ENCODE data around the gene INO80C.

INO80C gene

DNA sequence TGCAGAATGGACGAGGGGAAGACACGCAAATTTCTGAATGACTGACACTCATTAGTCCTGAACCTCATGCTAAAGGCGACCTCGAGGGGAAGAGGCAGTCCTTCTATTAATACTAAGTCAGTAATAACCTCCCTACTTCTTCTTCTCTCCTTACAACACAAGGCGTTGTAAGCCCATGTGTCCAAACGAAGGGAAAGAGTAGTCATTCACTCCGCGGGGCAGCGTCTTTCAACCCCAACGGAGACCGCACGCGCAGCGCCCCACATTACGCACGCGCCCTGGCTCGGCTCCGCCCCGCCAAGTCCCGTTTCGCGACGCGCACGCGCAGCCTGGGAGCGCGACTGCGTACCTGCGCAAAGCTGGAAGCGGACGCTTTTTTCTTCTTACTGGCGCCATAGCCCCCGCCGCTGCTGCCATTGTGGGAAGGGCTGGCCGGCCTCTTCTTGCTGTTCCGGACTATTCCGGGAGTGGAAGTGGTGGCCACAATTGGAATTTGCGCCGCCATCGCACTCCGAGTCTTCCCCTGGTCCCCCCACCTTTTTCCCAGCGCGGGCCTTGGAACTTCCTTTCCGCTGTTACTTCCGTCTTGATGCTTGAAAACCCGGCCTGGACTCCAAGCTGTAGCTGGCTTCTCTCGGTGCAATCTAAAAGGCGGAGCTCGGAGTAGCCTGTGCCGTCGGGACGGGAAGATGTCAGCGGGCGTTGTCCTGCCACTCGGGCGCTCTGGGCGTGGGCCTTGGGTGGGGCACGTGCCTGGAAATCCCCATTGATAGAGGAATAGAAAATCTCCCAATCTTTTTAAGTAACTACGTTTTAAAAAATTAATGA lies at the start of gene INO80C:
TSS of gene INO80C (minus strand) at position 591 of the 828 bp plus-strand sequence. CDS start at position 505, 86 bp downstream.
- peak; percentile 90 to 91 for DNase-seq

DNA sequence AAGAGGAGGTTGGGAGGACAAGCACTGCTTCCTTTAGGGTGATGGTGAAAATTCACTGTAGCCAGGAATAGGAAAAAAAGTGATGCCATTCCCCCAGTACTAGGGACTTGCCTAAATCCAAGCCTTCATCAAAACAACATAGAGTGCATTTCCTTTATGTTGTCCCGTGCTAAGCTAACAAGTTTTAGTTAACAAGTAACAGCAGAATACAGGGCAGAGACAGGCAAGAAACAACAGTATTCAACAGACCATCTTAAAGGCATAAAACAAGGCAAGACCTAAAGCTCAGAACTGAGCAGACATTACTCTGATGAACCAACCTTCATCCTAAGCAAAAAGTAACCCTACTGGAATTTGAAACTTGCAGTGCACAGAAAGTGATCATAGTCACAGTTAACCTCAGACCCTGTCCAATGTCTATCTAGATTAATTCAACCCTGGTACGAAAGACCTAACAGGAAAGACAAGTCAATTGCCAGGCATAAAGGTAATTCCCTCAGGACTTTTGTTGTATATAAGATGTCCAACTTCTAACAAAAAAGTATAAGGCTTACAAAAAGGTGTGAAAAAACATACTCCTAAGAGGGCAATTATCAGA lies 49.3 kb upstream of the INO80C start:
- DNase-seq, result no peak

DNA sequence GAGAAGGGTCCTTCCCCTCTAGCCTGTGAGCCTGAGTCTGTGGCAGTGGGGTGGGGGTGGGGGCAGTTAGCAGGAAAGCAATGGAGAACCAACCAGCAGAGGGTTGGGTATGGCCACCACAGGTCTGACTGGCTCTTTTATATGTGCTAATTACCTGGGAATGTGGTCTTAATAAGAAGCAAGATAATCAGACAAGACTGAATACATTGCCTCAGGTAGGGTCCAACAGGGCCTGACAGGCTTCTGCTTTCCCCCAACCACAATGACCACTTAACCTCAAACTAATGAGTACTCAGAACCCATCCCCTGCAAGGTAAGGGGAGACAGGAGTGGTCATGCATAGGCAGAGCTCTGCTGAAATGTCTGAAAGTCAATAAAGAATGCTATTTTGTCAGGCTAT lies 44.6 kb upstream of the INO80C start:
- no peak for DNase-seq

DNA sequence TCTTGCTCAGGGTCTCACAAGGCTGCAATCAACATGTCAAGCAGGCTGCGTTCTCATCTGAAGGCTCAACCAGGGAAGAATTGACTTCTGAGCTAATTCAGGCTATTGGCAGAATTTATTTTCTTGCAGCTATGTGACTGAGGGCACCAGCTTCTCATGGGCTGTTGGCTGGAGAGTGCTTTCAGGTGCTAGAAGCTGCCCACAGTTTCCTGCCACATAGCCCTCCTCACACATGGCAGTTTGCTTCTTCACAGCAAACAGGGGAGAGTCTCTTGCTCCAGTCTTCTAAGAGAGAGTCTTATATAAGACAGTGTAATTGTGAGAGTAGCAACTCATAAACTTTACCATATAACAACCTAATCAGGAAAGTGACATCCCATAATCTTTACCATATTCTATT lies 37.5 kb upstream of the INO80C start:
- DNase-seq, result no peak

DNA sequence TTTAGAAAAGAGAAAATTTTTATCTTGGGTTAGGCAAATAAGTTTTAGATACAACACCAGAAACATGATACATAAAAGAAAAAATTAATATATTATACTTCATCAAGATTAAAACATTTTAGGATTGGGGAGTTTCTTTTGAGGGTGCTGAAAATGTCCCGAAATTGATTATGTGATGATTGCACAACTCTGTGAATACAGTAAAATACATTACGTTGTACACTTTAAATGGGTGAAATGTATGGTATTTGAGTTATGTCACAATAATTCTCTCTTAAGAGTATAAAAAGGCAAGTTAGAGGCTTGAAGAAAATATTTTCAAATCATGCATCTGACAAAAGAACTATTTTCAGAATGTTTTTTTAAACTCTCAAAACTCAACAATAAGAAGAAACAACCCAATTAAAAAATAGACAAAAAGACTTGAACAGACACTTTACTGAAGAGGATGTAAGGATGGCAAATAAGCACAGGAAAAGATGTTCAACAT lies 36.2 kb upstream of the INO80C start:
- DNase-seq, result no peak

- no peak for DNase-seq
These were observed 31.1 kb upstream of the INO80C start for GRCh38 chr18:35528749-35529274.

DNA sequence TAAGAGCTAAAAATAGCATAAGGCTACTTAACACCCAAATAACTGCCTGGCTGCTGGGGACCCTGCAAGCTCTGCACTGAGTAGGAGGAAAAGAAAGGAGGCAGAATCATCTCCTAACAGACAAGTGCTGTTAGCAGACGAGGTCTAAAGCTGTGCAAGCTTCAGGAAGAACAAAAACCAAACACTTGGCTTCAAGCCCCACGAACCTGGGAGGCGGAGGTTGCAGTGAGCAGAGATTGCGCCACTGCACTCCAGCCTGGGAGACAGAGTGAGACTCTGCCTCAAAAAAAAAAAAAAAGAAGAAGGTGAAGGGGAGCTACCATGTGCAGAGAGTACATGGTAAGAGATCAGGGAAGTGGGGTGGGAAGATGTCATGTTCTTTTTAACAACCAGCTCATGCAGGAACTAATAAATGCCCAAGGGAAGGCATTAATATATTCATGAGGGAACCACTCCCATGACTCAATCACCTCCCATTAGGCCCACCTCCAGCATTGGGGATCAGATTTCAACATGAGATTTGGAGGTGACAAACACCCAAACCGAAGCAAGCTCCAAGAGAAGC lies 28.8 kb upstream of the INO80C start:
- DNase-seq, result no peak

DNA sequence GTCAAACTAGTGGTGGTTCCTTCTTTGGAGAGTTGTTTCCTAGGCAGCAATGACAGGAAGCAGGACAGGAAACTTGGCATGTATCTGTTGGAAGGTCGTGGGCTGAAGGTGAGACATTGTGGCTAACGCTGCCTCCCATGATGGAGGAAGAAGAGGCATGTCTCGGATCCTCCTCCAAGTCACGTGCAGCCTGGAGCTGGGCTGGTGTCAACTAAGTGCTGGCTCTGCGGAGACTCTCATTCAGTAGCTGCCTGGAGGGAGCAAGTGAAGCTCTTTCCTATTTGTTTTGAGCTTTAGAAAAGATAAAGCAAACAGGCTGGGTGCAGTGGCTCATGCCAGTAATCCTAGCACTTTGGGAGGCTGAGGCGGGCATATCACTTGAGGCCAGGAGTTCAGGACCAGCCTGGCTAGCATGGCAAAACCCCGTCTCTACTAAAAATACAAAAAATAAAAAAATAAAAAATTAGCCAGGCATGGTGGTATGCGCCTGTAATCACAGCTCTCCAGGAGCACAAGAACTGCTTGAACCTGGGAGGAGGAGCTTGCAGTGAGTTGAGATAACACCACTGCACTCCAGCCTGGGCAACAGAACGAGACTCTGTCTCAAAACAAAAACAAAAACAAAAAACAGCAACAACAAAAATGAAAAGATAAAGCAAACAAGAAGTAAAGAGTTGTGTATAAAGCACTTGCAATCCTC lies 28.2 kb upstream of the INO80C start:
- DNase-seq, result no peak

DNA sequence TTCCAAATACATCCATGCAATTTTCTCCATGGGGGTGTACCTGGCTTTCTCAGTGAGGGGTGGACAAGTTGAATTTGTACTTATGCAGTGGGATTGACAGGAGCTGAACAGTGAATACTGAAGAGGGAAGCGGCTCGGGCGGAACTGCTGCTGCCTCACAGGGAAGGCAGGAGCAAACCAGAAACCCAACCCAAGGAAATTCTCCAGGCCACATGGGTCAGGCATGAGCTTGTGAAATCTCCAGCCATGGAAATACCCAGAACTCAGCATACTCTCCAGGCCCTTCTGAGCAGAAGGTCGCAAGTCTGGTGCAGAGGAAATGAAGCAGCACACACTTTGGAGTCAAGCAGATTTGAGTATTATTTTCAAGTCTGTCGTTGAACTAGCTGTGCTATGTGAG lies 26.5 kb upstream of the INO80C start:
- no peak for DNase-seq

GRCh38 chr18:35522130-35522959 lies 24.6 kb upstream of the INO80C start:
- DNase-seq, result no peak

GRCh38 chr18:35521133-35521532 lies 23.4 kb upstream of the INO80C start:
- DNase-seq, result no peak

GRCh38 chr18:35519148-35519899 lies 21.6 kb upstream of the INO80C start:
- DNase-seq, result no peak

GRCh38 chr18:35517715-35518114 lies 20.0 kb upstream of the INO80C start:
- DNase-seq, result no peak

GRCh38 chr18:35516789-35517188 lies 19.0 kb upstream of the INO80C start:
- DNase-seq, result no peak

DNA sequence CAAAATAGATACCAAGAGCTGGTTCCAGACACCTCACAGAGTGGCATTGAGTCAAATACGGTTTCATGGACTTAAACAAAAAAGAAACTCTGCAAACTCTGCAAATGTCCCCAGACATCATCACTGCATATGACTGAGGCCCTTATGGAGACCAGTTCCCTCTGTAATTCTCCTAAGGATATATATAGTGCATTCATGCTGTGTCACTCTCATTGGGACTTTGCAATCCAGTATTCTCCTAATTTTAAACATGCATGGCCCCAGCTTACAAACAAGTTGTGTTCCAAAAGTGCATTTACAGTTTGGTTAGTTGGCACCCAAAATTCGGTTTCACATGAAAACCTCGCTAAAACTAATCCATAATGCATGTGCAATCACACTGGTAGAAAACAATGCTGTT lies 18.6 kb upstream of the INO80C start:
- DNase-seq, result no peak

DNA sequence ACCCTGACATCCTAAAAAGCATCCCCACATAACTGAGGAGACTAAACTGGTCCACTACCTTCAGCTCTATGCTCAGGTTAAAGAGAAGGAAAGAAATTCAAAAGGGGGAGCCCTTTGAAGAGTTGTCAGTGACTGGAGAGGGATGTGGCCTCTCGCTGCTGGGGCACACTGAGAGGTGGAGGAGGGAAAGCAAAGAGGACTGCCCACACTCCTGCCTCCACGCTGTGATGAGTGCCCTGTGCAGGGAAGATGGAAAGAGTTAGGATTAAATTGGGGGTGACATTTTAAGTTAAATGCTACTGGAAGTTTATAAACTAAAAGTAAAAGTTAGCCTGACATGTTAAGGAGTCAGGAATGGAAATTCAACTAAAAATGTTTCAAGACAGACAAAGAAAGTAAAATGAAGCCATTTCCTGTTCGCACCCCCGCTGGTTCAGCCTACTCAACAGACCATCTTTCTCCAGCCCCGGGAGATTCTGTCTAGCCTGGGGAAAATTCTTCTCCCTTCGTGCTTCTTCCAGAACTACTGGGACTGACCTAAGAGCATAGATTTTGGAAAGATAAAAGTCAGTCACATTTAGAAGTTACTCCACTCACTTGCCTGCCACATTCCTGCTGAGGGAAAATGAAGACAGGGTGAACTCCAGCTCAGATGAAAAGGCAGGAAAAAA lies 17.8 kb upstream of the INO80C start:
- DNase-seq, result no peak

DNA sequence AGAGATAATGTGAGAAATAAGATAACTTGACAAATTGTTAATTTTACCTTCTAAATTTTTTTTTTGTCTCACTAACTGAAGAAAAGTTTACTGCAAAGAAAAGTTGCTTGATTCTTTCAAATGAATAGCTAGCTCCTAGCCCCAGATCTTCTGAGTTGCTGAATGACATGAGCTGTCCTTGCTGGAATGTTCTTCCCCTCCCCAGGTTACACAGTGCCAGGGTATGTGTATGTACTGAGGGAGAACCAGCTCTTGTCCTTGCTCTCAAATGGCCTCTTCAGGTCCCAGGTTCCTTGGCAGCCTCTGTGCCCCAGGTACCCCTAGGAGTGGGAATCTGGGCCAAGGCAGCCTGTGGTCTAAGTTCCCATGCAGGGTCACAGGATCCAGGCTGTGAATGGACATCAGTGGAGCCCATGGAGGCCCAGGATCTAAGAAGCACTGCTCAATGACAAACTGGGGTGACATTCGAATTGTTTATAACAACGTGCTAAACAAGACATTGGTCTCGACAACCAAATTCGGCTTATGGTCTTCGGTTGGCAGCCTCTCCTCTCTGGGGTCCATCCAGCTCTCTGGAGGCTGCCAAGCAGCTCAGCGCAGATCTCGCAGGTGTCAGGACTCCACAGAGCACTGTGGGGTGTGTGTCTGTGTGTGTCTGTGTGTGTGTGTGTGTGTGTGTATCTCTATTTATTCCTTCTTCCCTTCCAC lies 17.1 kb upstream of the INO80C start:
- DNase-seq, result no peak

DNA sequence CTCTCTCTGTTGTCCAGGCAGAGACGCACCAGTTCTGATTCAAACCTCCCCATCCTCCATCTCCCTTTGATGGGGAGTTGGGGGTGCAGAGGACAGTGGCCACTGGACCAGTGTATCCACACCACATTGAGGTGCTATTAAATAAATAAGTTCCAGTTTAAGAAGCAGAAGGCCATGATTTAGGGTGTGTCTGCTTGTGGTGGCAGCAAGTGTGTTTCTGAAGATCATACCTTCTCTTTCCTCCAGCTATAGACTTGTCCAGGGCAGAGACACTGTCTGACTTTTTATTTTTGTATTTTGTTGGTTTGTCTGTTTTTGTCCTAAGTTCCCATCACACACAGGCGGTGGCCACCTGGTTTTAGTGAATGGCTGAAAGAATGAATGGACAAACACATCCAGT lies 16.5 kb upstream of the INO80C start:
- no peak for DNase-seq

DNA sequence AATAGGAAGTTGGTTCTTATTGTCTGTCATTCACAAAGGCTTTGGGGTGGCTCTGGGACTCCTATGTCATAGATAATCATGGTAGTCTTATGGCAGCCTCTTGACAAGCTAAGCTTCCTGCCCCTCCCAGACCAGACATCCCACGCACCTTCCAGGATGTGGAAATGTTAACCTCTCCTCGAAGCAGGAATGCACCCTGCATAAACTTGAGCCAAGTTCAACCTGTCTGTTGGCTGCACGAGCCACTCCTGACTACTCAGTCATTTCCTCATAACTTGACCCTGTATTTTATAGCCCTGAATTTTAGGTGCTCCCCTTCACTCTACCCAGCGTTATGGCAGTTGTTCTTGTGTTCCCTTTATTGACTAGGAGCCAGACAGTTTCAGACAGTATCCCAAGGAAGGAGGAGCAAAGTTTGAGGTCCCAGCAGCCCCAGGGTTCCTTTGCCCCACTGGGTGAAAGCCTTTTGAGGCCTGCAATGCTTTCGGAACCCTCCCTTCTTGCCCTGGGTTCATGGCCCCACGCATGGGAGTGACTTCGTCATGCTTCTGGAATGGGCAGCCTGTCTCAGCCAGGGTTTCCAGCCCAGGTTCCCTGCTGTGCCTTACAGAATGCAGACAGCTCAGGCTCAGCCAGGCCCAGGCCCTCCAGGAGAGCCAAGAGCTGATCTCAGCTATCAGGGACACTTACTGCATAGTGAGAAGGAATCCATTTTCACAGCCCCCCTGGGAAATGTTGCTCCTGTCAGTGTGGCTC lies 15.6 kb upstream of the INO80C start:
- DNase-seq, result no peak

Measured in stimulated activated CD4-positive, alpha-beta T cell treated with anti-CD3 and anti-CD28 coated beads, Interleukin-4, amount 100 ng/mL, for 4 hours (primary cell).